ENCODE measurements around the gene ZC3H12C. TPM values are rescaled to one million over a fixed set of nuclear protein-coding genes. Genes with fewer than 3 reads are reported as not detected.

ZC3H12C gene
- total and polyA plus RNA-seq, 10 of the 15 experiments (the other 5 are each of a cell fraction or from before 2014, with no cell fraction given): 0.31 to 31.0 (median 3.7) TPM

DNA sequence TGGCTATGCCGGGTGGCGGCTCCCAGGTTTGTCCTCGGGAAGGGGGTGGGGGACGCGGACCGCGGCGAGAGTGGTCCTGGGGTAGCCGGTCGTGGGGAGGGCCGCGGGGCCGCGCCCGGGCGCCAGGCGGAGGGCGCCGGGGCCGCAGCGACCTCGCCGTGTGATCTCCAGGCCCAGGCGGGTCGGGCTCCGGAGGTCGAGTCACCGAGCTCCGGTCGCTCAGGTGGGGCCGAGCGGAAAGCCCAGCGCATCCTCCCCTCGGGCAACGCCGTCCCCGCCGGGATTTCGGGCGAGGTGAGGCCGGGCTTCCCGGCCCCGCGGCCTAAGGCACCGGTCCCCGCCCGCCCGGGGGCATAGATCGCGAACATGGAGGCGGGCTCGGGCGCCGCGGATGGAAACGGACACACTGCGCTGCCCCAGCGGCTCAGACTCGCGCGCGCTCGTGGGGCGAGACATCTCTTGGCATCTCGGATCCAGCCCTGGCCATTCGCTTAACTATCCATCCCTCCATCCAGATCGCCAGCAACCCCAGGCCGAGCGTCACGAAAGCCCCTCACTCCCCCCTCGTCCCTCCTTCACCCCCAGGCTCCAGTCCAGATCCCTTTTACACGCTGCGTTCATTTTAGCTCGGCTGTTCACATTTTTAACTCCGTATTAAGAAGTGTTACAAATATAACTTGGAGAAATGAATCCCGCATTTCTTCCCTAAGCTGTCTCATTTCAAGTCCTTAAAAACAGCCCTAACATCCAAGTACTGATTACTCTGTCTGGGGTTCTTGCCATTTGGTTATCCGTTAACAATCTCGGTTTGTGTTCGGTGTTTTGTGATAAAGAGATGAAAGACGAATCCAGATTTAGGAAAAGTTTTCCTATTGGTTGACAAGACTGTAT, 460 bp downstream of the ZC3H12C start (continued):
- TF ChIP-seq FOXK2 (IDR thresholded peaks at IDR 0.05) (no peak), NFIC (IDR thresholded peaks at IDR 0.05; ENCODE audit: low read depth, low read length) (no peak), CREB1 (IDR thresholded peaks at IDR 0.05; ENCODE audit: low read depth) (no peak), MEF2B (IDR thresholded peaks at IDR 0.05; ENCODE audit: partially characterized antibody, poor library complexity, severe bottlenecking) (no peak), NBN (IDR thresholded peaks at IDR 0.05) (no peak), MXI1 (IDR thresholded peaks at IDR 0.05; ENCODE audit: low read depth, low read length) (no peak), ZNF24 (IDR thresholded peaks at IDR 0.05) (no peak), MEF2A (IDR thresholded peaks at IDR 0.05; ENCODE audit: insufficient read depth, low read depth, low read length) (no peak), JUND (IDR thresholded peaks at IDR 0.05; ENCODE audit: low read depth, low read length) (no peak), KAT2A (conservative IDR thresholded peaks at IDR 0.05; ENCODE audit: control insufficient read depth, low read depth, low read length) (no peak), YBX1 (IDR thresholded peaks at IDR 0.05) (no peak), MTA3 (IDR thresholded peaks at IDR 0.05; ENCODE audit: borderline replicate concordance, low read length) (no peak), SP1 (IDR thresholded peaks at IDR 0.05; ENCODE audit: low read depth, low read length) (no peak), ZNF384 (IDR thresholded peaks at IDR 0.05; ENCODE audit: borderline replicate concordance, low read depth, low read length) (no peak), RUNX3 (IDR thresholded peaks at IDR 0.05; ENCODE audit: low read length) (peak; percentile 21; the same call in 1 of the 2 replicates)
- TF ChIP-seq, protein P1, sequence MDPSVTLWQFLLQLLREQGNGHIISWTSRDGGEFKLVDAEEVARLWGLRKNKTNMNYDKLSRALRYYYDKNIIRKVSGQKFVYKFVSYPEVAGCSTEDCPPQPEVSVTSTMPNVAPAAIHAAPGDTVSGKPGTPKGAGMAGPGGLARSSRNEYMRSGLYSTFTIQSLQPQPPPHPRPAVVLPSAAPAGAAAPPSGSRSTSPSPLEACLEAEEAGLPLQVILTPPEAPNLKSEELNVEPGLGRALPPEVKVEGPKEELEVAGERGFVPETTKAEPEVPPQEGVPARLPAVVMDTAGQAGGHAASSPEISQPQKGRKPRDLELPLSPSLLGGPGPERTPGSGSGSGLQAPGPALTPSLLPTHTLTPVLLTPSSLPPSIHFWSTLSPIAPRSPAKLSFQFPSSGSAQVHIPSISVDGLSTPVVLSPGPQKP (IDR thresholded peaks at IDR 0.05; ENCODE audit: low read depth, low read length): no peak
- TF ChIP-seq, protein P2, sequence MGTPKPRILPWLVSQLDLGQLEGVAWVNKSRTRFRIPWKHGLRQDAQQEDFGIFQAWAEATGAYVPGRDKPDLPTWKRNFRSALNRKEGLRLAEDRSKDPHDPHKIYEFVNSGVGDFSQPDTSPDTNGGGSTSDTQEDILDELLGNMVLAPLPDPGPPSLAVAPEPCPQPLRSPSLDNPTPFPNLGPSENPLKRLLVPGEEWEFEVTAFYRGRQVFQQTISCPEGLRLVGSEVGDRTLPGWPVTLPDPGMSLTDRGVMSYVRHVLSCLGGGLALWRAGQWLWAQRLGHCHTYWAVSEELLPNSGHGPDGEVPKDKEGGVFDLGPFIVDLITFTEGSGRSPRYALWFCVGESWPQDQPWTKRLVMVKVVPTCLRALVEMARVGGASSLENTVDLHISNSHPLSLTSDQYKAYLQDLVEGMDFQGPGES (IDR thresholded peaks at IDR 0.05): no peak
- TF ChIP-seq, protein P3, sequence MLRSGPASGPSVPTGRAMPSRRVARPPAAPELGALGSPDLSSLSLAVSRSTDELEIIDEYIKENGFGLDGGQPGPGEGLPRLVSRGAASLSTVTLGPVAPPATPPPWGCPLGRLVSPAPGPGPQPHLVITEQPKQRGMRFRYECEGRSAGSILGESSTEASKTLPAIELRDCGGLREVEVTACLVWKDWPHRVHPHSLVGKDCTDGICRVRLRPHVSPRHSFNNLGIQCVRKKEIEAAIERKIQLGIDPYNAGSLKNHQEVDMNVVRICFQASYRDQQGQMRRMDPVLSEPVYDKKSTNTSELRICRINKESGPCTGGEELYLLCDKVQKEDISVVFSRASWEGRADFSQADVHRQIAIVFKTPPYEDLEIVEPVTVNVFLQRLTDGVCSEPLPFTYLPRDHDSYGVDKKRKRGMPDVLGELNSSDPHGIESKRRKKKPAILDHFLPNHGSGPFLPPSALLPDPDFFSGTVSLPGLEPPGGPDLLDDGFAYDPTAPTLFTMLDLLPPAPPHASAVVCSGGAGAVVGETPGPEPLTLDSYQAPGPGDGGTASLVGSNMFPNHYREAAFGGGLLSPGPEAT (IDR thresholded peaks at IDR 0.05; ENCODE audit: low read depth): no peak
- TF ChIP-seq, protein P4, sequence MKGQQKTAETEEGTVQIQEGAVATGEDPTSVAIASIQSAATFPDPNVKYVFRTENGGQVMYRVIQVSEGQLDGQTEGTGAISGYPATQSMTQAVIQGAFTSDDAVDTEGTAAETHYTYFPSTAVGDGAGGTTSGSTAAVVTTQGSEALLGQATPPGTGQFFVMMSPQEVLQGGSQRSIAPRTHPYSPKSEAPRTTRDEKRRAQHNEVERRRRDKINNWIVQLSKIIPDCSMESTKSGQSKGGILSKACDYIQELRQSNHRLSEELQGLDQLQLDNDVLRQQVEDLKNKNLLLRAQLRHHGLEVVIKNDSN (IDR thresholded peaks at IDR 0.05; ENCODE audit: borderline replicate concordance, extremely low read length, insufficient read depth, low read depth, low read length): no peak
- TF ChIP-seq, protein P5, sequence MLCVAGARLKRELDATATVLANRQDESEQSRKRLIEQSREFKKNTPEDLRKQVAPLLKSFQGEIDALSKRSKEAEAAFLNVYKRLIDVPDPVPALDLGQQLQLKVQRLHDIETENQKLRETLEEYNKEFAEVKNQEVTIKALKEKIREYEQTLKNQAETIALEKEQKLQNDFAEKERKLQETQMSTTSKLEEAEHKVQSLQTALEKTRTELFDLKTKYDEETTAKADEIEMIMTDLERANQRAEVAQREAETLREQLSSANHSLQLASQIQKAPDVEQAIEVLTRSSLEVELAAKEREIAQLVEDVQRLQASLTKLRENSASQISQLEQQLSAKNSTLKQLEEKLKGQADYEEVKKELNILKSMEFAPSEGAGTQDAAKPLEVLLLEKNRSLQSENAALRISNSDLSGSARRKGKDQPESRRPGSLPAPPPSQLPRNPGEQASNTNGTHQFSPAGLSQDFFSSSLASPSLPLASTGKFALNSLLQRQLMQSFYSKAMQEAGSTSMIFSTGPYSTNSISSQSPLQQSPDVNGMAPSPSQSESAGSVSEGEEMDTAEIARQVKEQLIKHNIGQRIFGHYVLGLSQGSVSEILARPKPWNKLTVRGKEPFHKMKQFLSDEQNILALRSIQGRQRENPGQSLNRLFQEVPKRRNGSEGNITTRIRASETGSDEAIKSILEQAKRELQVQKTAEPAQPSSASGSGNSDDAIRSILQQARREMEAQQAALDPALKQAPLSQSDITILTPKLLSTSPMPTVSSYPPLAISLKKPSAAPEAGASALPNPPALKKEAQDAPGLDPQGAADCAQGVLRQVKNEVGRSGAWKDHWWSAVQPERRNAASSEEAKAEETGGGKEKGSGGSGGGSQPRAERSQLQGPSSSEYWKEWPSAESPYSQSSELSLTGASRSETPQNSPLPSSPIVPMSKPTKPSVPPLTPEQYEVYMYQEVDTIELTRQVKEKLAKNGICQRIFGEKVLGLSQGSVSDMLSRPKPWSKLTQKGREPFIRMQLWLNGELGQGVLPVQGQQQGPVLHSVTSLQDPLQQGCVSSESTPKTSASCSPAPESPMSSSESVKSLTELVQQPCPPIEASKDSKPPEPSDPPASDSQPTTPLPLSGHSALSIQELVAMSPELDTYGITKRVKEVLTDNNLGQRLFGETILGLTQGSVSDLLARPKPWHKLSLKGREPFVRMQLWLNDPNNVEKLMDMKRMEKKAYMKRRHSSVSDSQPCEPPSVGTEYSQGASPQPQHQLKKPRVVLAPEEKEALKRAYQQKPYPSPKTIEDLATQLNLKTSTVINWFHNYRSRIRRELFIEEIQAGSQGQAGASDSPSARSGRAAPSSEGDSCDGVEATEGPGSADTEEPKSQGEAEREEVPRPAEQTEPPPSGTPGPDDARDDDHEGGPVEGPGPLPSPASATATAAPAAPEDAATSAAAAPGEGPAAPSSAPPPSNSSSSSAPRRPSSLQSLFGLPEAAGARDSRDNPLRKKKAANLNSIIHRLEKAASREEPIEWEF (IDR thresholded peaks at IDR 0.05; ENCODE audit: insufficient replicate concordance, low read depth, low read length): no peak
